ENCODE data around the gene BHLHA15. TPM values are rescaled to one million over a fixed set of nuclear protein-coding genes. Genes with fewer than 3 reads are reported as not detected.

The BHLHA15 gene
- total and polyA plus RNA-seq, 2 donors (not counting 1 experiment from before 2014, with no cell fraction given), result 0.33 TPM; not detected in 1

DNA sequence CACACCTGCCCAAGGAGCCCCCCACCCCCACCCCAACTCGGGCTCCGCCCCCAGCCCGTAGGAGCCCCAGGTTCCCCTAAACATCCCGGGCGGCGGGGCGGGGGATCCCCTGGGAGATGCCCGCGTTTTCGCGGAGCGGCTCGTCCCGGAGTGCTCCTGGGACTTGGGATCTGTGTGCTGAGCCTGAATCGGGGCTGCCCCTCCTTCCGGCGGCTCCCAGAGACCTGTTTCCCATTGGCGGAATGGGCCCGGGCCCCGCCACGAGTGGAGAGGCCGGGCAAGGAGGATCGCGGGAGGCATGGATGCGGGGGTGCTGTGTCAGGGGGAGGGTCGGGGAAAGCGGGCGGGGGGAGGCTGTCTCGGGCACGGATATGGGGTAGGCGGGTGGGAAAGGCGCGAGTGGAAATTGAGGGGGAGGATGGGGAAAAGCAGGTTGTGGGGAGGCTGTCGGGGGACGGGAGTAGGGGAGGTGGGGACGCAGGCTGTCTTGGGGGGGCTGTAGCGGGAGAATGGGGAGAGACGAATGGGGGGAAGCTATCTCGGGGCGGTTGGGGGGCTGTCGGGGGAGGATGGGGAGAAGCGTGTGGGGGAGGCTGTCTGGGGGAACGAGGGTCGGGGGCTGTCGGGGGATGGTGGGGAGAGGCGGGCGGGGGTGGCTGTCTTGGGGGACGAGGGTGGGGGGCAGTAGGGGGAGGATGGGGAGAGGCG lies 572 bp upstream of the BHLHA15 start:
- Histone ChIP-seq H3K27ac (ENCODE audit: insufficient read depth, low read length) (no peak overlapping the region), H3K4me3 (replicated peaks in 1 of 4; ENCODE audit: control extremely low read depth in 1 of 4, insufficient read depth in 1 of 4, low read depth in 3 of 4, low read length in 4 of 4) (peak overlapping the region in 1 of 4 experiments; percentile 37), H3K27me3 (ENCODE audit: control insufficient read depth, insufficient read depth, low read length) (no peaks in the 10 kb centered on the region), H3K4me1 (ENCODE audit: control insufficient read depth, extremely low read depth, insufficient read depth, low read length) (no peaks in the 10 kb centered on the region), H3K9me3 (ENCODE audit: control insufficient read depth, insufficient read depth, low read depth, low read length) (no peaks in the 10 kb centered on the region), H3K36me3 (ENCODE audit: control insufficient read depth, insufficient read depth, low read length) (peaks cover 1% of the 10 kb centered on the region), H3K9ac (ENCODE audit: insufficient read depth, low read length) (no peak overlapping the region), H2AFZ (ENCODE audit: low read length) (no peak overlapping the region), H3K79me2 (ENCODE audit: control insufficient read depth, insufficient read depth, low read length) (no peaks in the 10 kb centered on the region), H4K20me1 (ENCODE audit: control insufficient read depth, extremely low read depth, insufficient read depth, low read length) (no peaks in the 10 kb centered on the region), H3K4me2 (ENCODE audit: extremely low read depth, insufficient read depth, low read length) (no peak overlapping the region)
- TF ChIP-seq EZH2 (IDR thresholded peaks at IDR 0.05; ENCODE audit: low read length, missing control alignments), result no peak
- TF ChIP-seq, protein P1, sequence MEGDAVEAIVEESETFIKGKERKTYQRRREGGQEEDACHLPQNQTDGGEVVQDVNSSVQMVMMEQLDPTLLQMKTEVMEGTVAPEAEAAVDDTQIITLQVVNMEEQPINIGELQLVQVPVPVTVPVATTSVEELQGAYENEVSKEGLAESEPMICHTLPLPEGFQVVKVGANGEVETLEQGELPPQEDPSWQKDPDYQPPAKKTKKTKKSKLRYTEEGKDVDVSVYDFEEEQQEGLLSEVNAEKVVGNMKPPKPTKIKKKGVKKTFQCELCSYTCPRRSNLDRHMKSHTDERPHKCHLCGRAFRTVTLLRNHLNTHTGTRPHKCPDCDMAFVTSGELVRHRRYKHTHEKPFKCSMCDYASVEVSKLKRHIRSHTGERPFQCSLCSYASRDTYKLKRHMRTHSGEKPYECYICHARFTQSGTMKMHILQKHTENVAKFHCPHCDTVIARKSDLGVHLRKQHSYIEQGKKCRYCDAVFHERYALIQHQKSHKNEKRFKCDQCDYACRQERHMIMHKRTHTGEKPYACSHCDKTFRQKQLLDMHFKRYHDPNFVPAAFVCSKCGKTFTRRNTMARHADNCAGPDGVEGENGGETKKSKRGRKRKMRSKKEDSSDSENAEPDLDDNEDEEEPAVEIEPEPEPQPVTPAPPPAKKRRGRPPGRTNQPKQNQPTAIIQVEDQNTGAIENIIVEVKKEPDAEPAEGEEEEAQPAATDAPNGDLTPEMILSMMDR (conservative IDR thresholded peaks at IDR 0.05 in 1 of 2, IDR thresholded peaks at IDR 0.05 in 1 of 2; ENCODE audit: low read depth in 1 of 2, low read length in 2 of 2), result no peak
- no peak for DNase-seq (ENCODE audit: low read depth in 2 of 2)

GRCh38 chr7:98211676-98212531 lies 665 bp downstream of the BHLHA15 start:
- H3K27ac ChIP-seq (ENCODE audit: insufficient read depth, low read length), result no peak overlapping the region
- no peaks in the 10 kb centered on the region for H3K27me3 ChIP-seq (ENCODE audit: control insufficient read depth, insufficient read depth, low read length)
- no peak overlapping the region for H2AFZ ChIP-seq (ENCODE audit: low read length)
- peaks cover under 1% of the 10 kb centered on the region for H3K36me3 ChIP-seq (ENCODE audit: control insufficient read depth, insufficient read depth, low read length)
- no peak overlapping the region for H3K9ac ChIP-seq (ENCODE audit: insufficient read depth, low read length)
- no peak for DNase-seq (ENCODE audit: low read depth in 2 of 2)
- H3K4me3 ChIP-seq (replicated peaks in 1 of 4; ENCODE audit: control extremely low read depth in 1 of 4, insufficient read depth in 1 of 4, low read depth in 3 of 4, low read length in 4 of 4), result no peak overlapping the region
- peak overlapping the region; percentile 13 for H3K4me2 ChIP-seq (ENCODE audit: extremely low read depth, insufficient read depth, low read length)
- no peaks in the 10 kb centered on the region for H3K4me1 ChIP-seq (ENCODE audit: control insufficient read depth, extremely low read depth, insufficient read depth, low read length)
- TF ChIP-seq EZH2 (IDR thresholded peaks at IDR 0.05; ENCODE audit: low read length, missing control alignments), result no peak
- TF ChIP-seq, protein P1 (conservative IDR thresholded peaks at IDR 0.05 in 1 of 2, IDR thresholded peaks at IDR 0.05 in 1 of 2; ENCODE audit: low read depth in 1 of 2, low read length in 2 of 2), result no peak
- no peaks in the 10 kb centered on the region for H4K20me1 ChIP-seq (ENCODE audit: control insufficient read depth, extremely low read depth, insufficient read depth, low read length)
- no peaks in the 10 kb centered on the region for H3K79me2 ChIP-seq (ENCODE audit: control insufficient read depth, insufficient read depth, low read length)
- H3K9me3 ChIP-seq (ENCODE audit: control insufficient read depth, insufficient read depth, low read depth, low read length), result no peaks in the 10 kb centered on the region

DNA sequence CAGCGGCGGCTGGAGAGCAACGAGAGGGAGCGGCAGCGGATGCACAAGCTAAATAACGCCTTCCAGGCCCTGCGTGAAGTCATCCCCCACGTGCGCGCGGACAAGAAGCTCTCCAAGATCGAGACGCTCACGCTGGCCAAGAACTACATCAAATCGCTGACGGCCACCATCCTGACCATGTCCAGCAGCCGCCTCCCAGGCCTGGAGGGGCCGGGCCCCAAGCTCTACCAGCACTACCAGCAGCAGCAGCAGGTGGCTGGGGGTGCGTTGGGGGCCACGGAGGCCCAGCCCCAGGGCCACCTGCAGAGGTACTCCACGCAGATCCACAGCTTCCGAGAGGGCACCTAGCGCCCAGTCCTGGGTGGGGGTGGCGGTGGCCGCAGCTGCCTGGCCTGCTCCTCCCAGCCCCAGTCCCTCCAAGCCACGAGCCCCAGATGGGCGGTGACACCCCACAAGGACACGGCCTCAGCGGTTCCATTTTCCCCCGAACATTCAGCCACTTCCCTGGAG lies 1.3 kb downstream of the BHLHA15 start:
- TF ChIP-seq, protein P1 (conservative IDR thresholded peaks at IDR 0.05 in 1 of 2, IDR thresholded peaks at IDR 0.05 in 1 of 2; ENCODE audit: low read depth in 1 of 2, low read length in 2 of 2), result no peak
- TF ChIP-seq EZH2 (IDR thresholded peaks at IDR 0.05; ENCODE audit: low read length, missing control alignments), result no peak
- no peak for DNase-seq (ENCODE audit: low read depth in 2 of 2)
- no peaks in the 10 kb centered on the region for H3K79me2 ChIP-seq (ENCODE audit: control insufficient read depth, insufficient read depth, low read length)
- H3K9me3 ChIP-seq (ENCODE audit: control insufficient read depth, insufficient read depth, low read depth, low read length), result no peaks in the 10 kb centered on the region
- no peaks in the 10 kb centered on the region for H4K20me1 ChIP-seq (ENCODE audit: control insufficient read depth, extremely low read depth, insufficient read depth, low read length)
- no peak overlapping the region for H3K27ac ChIP-seq (ENCODE audit: insufficient read depth, low read length)
- H3K4me2 ChIP-seq (ENCODE audit: extremely low read depth, insufficient read depth, low read length), result no peak overlapping the region
- H2AFZ ChIP-seq (ENCODE audit: low read length), result no peak overlapping the region
- H3K4me3 ChIP-seq (replicated peaks in 1 of 4; ENCODE audit: control extremely low read depth in 1 of 4, insufficient read depth in 1 of 4, low read depth in 3 of 4, low read length in 4 of 4), result no peak overlapping the region
- no peaks in the 10 kb centered on the region for H3K4me1 ChIP-seq (ENCODE audit: control insufficient read depth, extremely low read depth, insufficient read depth, low read length)
- H3K36me3 ChIP-seq (ENCODE audit: control insufficient read depth, insufficient read depth, low read length), result peaks cover 1% of the 10 kb centered on the region
- no peak overlapping the region for H3K9ac ChIP-seq (ENCODE audit: insufficient read depth, low read length)
- no peaks in the 10 kb centered on the region for H3K27me3 ChIP-seq (ENCODE audit: control insufficient read depth, insufficient read depth, low read length)
